ENCODE data around the gene RNF224. TPM values are rescaled to one million over a fixed set of nuclear protein-coding genes. Genes with fewer than 3 reads are reported as not detected.

RNF224 gene
- total and polyA plus RNA-seq, 3 experiments from 2014 or later = not detected

GRCh38 chr9:137194388-137194787 is 32.9 kb upstream of the RNF224 start:
- Mint-ChIP-seq H3K36me3 (peaks cover 0 to 11% (median 0%) of the 10 kb centered on the region in 3 donors), H3K4me3 (no peak overlapping the region), H3K27ac (no peak overlapping the region), H3K4me1 (peaks cover 4 to 13% (median 4%) of the 10 kb centered on the region in 3 donors), H3K27me3 (no peaks in the 10 kb centered on the region), H3K9me3 (no peaks in the 10 kb centered on the region)
- DNase-seq = no peak
- peaks cover 4% of the 10 kb centered on the region for H3K36me3 ChIP-seq (ENCODE audit: insufficient read depth, low read length)
- H3K27me3 ChIP-seq (ENCODE audit: insufficient read depth, low read length, poor library complexity, severe bottlenecking) = no peaks in the 10 kb centered on the region
- H3K9me3 ChIP-seq (ENCODE audit: low read length) = no peaks in the 10 kb centered on the region
- H3K4me3 ChIP-seq (ENCODE audit: low read length) = no peak overlapping the region
- CTCF ChIA-PET = interaction anchor here (0.8 to 1.5 kb wide), 3 partner anchors 22 to 42 kb away, joined by 3 to 4 read pairs (median 3); no protein-coding TSS in a partner anchor
- POLR2A ChIA-PET = no interaction called here
- H3K4me1 ChIP-seq (ENCODE audit: insufficient read depth, low read length) = peaks cover 8% of the 10 kb centered on the region
- no peak overlapping the region for H3K27ac ChIP-seq (ENCODE audit: low read depth, low read length)

GRCh38 chr9:137194909-137195308 is 32.4 kb upstream of the RNF224 start:
- Histone ChIP-seq H3K9me3 (ENCODE audit: low read length) (no peaks in the 10 kb centered on the region), H3K4me3 (ENCODE audit: low read length) (no peak overlapping the region), H3K36me3 (ENCODE audit: insufficient read depth, low read length) (peaks cover 4% of the 10 kb centered on the region), H3K27me3 (ENCODE audit: insufficient read depth, low read length, poor library complexity, severe bottlenecking) (no peaks in the 10 kb centered on the region), H3K27ac (ENCODE audit: low read depth, low read length) (no peak overlapping the region), H3K4me1 (ENCODE audit: insufficient read depth, low read length) (peaks cover 7% of the 10 kb centered on the region)
- Mint-ChIP-seq H3K27ac (no peak overlapping the region), H3K4me1 (peaks cover 0 to 12% (median 3%) of the 10 kb centered on the region in 3 donors), H3K4me3 (no peak overlapping the region), H3K9me3 (no peaks in the 10 kb centered on the region), H3K27me3 (no peaks in the 10 kb centered on the region), H3K36me3 (peaks cover 0 to 8% (median 0%) of the 10 kb centered on the region in 3 donors)
- ChIA-PET CTCF (interaction anchor here (0.8 to 1.5 kb wide), 4 partner anchors 22 to 99 kb away, joined by 3 to 4 read pairs (median 3); no protein-coding TSS in a partner anchor), POLR2A (no interaction called here)
- DNase-seq = no peak

GRCh38 chr9:137195525-137196220 is 31.6 kb upstream of the RNF224 start:
- no peaks in the 10 kb centered on the region for H3K27me3 ChIP-seq (ENCODE audit: insufficient read depth, low read length, poor library complexity, severe bottlenecking)
- CTCF ChIA-PET = interaction anchor here (0.7 to 1.4 kb wide), 2 partner anchors 41 to 100 kb away, joined by 3 read pairs; no protein-coding TSS in a partner anchor
- no peak overlapping the region for H3K27ac Mint-ChIP-seq
- H3K36me3 Mint-ChIP-seq = peaks cover 0 to 5% (median 0%) of the 10 kb centered on the region in 3 donors
- H3K4me1 Mint-ChIP-seq = peaks cover 0 to 9% (median 3%) of the 10 kb centered on the region in 3 donors
- POLR2A ChIA-PET = no interaction called here
- peaks cover 5% of the 10 kb centered on the region for H3K4me1 ChIP-seq (ENCODE audit: insufficient read depth, low read length)
- no peak overlapping the region for H3K4me3 Mint-ChIP-seq
- no peak for DNase-seq
- H3K4me3 ChIP-seq (ENCODE audit: low read length) = no peak overlapping the region
- H3K27ac ChIP-seq (ENCODE audit: low read depth, low read length) = no peak overlapping the region
- no peaks in the 10 kb centered on the region for H3K9me3 Mint-ChIP-seq
- H3K9me3 ChIP-seq (ENCODE audit: low read length) = no peaks in the 10 kb centered on the region
- no peaks in the 10 kb centered on the region for H3K27me3 Mint-ChIP-seq
- H3K36me3 ChIP-seq (ENCODE audit: insufficient read depth, low read length) = peaks cover 2% of the 10 kb centered on the region

- no peak overlapping the region for H3K27ac Mint-ChIP-seq
- Histone ChIP-seq H3K27me3 (ENCODE audit: insufficient read depth, low read length, poor library complexity, severe bottlenecking) (no peaks in the 10 kb centered on the region), H3K9me3 (ENCODE audit: low read length) (no peaks in the 10 kb centered on the region), H3K27ac (ENCODE audit: low read depth, low read length) (no peak overlapping the region), H3K4me3 (ENCODE audit: low read length) (no peak overlapping the region), H3K36me3 (ENCODE audit: insufficient read depth, low read length) (no peaks in the 10 kb centered on the region), H3K4me1 (ENCODE audit: insufficient read depth, low read length) (peaks cover 17% of the 10 kb centered on the region)
- ChIA-PET POLR2A (interaction anchor here (1.2 kb wide), 1 partner anchor 9 kb away, joined by 4 read pairs; no protein-coding TSS in a partner anchor), CTCF (interaction anchor here (1.2 to 3.0 kb wide), 3 partner anchors 9 to 43 kb away, joined by 3 to 9 read pairs (median 4); partner anchors contain the start of genes SSNA1 and TUBB4B)
- H3K4me3 Mint-ChIP-seq = peak overlapping the region; percentile 19 to 63 (median 38)
- H3K9me3 Mint-ChIP-seq = no peaks in the 10 kb centered on the region
- no peaks in the 10 kb centered on the region for H3K27me3 Mint-ChIP-seq
- H3K4me1 Mint-ChIP-seq = peaks cover 11 to 17% (median 11%) of the 10 kb centered on the region in 3 donors
- no peak for DNase-seq
- no peaks in the 10 kb centered on the region for H3K36me3 Mint-ChIP-seq
Observed at GRCh38 chr9:137198051-137198901, 29.0 kb upstream of the RNF224 start.

GRCh38 chr9:137198902-137199283 is 28.4 kb upstream of the RNF224 start:
- no peak for DNase-seq
- Histone ChIP-seq H3K4me1 (ENCODE audit: insufficient read depth, low read length) (peaks cover 18% of the 10 kb centered on the region), H3K36me3 (ENCODE audit: insufficient read depth, low read length) (no peaks in the 10 kb centered on the region), H3K9me3 (ENCODE audit: low read length) (no peaks in the 10 kb centered on the region), H3K27ac (ENCODE audit: low read depth, low read length) (no peak overlapping the region), H3K27me3 (ENCODE audit: insufficient read depth, low read length, poor library complexity, severe bottlenecking) (no peaks in the 10 kb centered on the region), H3K4me3 (ENCODE audit: low read length) (no peak overlapping the region)
- Mint-ChIP-seq H3K9me3 (no peaks in the 10 kb centered on the region), H3K27me3 (no peaks in the 10 kb centered on the region), H3K4me3 (peak overlapping the region in 5 of 7 donors; percentile 19 to 63 (median 54)), H3K27ac (no peak overlapping the region), H3K4me1 (peaks cover 11 to 22% (median 12%) of the 10 kb centered on the region in 3 donors), H3K36me3 (no peaks in the 10 kb centered on the region)
- CTCF ChIA-PET = interaction anchor here (1.2 to 3.0 kb wide), 3 partner anchors 10 to 42 kb away, joined by 3 to 9 read pairs (median 4); partner anchors contain the start of genes SSNA1 and TUBB4B
- POLR2A ChIA-PET = interaction anchor here (0.5 to 1.2 kb wide), 2 partner anchors 10 to 165 kb away, joined by 3 to 4 read pairs; no protein-coding TSS in a partner anchor

GRCh38 chr9:137199411-137200121 is 27.7 kb upstream of the RNF224 start:
- Histone ChIP-seq H3K9me3 (ENCODE audit: low read length) (no peaks in the 10 kb centered on the region), H3K27ac (ENCODE audit: low read depth, low read length) (no peak overlapping the region), H3K27me3 (ENCODE audit: insufficient read depth, low read length, poor library complexity, severe bottlenecking) (no peaks in the 10 kb centered on the region), H3K4me1 (ENCODE audit: insufficient read depth, low read length) (peaks cover 25% of the 10 kb centered on the region), H3K36me3 (ENCODE audit: insufficient read depth, low read length) (no peaks in the 10 kb centered on the region), H3K4me3 (ENCODE audit: low read length) (no peak overlapping the region)
- Mint-ChIP-seq H3K9me3 (no peaks in the 10 kb centered on the region), H3K27me3 (no peaks in the 10 kb centered on the region), H3K27ac (peak overlapping the region in 2 of 8 donors; percentile 57 to 73), H3K36me3 (no peaks in the 10 kb centered on the region), H3K4me3 (peak overlapping the region; percentile 32 to 81 (median 76)), H3K4me1 (peaks cover 17 to 28% (median 19%) of the 10 kb centered on the region in 3 donors)
- POLR2A ChIA-PET = interaction anchor here (0.5 kb wide), 1 partner anchor 166 kb away, joined by 3 read pairs; no protein-coding TSS in a partner anchor
- CTCF ChIA-PET = interaction anchor here (3.0 kb wide), 1 partner anchor 10 kb away, joined by 9 read pairs; the partner anchor contains the start of gene SSNA1
- no peak for DNase-seq
